HG02623 (cell line): ENCODE data around the gene KIF3C.
A peak's percentile ranks its signal among the peaks of the same experiment; 100 is the strongest.
"Not testable (repeated sequence)": the region's sequence is repeated elsewhere in the genome, so short reads cannot be mapped to it uniquely, and the experiment has no call there.

Experiments
- ATAC-seq: cut with Tn5 transposase; IDR thresholded peaks from one replicate; pipeline ENCODE4 v1.9.1; 2021; ENCODE audit warnings: moderate library complexity; ENCODE audit not compliant: unreplicated experiment

The KIF3C gene

DNA sequence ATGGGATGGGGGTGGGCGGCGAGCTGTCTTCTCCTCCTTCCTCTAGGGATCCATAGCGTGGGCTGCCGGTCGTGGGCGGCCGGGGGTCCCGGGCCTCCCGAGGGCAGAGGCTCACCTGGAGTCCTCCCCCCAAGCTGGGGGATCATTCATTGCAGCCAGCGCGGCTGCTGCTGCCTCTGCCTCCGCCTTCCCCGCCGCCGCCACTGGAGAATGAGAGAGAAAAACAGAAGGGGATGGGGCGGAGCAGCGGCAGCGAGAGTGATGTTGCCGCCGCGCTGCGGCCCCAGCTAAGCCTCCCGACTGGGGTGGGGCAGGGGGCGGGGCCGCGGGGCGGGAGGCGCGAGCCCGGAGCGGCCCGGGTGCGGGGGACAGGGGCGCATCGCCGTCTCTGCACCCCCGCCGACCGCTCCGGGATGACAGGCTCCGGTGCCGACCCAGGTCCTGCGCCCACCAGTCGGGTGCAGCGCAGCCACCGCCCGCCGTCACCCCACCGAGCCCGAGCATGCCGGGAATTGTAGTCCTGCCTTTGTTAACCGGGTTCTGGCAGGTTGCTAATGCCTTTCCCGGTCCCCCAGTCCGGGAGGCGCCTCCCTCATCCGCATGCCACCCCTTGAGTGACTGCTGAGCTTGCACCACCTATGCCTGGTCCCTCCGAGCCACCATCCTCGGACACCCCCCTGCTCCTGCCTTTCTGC lies at the start of gene KIF3C:
Gene KIF3C (minus strand): TSS at position 225 of the 695 bp plus-strand sequence. CDS start 580 bp downstream, outside the sequence.
- ATAC-seq: peak; percentile 59

DNA sequence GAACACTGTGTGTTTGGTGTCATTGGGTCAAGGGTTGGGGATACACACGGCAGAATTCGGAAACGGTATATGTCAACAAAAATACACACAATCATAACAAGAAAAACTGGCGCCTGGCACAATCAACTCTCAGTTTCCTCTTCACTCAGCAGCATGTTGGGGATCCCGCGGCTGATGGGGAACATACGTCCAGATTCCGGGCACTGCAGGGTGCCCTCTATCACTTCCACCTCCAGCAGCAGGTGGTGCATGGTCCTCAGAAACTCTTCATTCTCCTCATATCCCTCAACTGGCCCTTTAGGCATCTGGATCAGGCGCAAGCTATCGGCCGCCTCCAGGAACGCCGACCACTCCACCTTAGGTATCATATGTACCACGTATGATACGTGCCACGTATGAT lies 45.8 kb upstream of the KIF3C start:
- ATAC-seq: not testable (repeated sequence)

GRCh38 chr2:26025509-26025908 lies 43.2 kb upstream of the KIF3C start:
- ATAC-seq: no peak

DNA sequence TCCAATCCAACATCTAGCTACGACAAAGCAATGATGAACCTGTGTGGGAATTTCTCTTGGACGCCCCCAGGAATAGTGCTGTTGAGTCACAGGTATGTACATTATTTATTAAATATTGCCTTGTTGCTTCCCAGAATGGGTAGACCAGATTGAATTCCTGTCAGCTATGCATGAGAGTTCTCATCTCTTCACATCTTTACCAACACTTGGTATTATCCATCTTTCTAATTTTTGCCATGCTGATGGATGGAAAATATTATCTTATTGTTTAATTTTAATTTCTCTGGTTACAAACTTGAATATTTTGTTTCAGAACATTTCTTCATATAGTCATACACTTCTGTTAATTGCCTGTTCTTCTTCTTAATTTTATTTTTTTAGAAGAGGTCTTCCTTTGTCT lies 42.0 kb upstream of the KIF3C start:
- ATAC-seq: no peak

DNA sequence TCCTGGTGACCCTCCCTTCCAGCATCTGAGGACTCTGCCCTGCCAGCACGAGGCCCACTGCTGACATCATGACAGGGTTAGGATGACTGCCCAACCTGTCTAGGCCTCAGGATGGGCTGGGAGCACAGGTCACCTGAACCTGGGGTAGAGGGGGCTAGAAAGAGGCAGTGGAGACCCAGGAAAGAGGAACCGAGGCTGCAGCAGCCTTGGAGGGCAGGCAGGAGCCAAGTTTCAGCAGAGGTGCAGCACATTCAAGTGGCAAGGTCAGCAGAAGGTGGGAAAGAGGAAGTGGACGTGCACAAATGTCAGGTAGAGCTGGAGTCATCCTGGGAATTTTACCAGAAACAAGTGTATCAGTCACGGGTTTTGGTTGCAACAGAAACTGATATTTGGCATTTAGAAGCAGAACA lies 37.9 kb upstream of the KIF3C start:
- no peak for ATAC-seq

DNA sequence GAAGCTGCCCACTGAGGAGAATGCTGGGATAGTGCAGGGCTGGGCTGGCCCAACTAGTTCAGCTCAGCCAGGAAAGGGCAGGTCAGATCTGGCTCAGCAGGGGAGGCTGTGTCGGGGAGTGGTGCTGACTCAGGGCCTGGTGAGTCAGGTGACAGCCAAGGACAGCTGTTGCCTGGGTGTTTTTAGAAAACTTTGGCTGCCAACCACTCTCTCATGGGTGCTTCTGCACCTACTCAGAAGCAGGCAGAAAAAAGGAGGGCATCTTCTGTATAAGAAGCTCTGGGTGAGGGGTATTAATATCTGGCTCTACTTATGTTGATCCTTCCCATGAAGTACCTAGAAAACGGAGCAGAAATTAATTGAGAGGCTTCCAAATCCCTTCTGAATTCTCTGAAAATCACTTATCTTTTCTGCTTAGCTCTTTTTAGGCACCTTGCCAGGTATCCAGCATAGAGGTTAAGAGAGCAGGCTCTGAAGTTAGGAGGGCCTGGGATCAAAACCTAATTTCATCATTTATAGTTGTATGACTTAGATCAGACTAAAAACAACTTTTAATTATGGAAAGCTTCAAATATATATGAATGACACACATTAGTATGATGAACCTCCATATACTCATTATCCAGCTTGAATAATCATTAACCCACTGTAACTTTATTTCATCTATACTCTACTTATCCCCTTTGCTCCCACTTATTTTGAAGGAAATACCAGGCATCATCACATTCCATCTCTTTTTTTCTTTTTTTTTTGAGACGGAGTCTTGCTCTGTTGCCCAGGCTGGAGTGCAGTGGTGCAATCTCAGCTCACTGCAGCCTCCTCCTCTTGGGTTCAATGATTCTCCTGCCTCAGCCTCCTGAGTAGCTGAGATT lies 36.1 kb upstream of the KIF3C start:
- no peak for ATAC-seq

DNA sequence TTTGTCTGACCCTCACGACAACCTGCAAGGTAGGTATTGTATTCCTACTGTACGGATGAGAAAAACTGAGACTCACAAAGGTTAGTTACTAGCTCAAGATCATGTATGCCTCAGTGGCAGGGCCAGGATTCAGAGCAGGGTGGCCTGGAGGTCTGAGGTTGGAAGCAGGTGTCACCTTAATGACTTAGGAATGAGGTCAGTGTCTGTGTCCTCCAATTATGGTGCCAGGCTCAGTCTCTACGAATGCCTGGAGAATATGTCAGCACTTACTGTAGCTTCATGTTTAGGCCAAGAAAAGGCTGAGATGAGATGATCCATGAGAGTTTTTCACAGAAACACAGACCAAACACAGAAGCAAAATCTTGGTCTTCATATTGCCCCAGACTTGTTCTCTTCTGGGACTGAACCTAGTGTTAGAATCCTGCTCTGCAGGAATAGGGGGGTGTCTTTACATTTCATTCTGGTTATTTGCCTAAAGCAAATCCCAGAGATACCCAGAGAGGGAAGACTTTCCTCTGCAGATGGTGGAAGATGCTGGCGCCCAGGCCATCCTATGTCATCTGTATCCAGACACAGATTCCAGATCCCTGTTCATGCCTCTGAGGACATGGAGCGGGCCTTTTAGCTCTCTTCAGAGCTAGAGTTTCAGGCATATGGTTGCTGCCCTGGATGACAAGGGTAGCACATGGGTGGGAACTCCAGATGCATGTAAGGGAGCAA lies 35.3 kb upstream of the KIF3C start:
- ATAC-seq: no peak

DNA sequence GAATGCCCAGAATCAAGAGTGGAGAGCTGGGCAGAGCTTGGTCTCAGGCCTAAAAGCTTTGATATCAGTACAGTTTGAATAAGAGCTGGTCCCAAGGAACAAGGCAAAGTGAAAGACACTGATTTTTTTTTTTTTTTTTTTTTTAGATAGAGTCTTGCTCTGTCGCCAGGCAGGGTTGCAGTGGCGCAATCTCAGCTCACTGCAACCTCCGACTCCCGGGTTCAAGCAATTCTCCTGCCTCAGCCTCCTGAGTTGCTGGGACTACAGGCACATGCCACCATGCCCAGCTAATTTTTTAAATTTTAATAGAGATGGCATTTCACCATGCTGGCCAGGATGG lies 34.4 kb upstream of the KIF3C start:
- ATAC-seq: not testable (repeated sequence)

- no peak for ATAC-seq
These were observed 33.9 kb upstream of the KIF3C start for GRCh38 chr2:26016012-26016705.

DNA sequence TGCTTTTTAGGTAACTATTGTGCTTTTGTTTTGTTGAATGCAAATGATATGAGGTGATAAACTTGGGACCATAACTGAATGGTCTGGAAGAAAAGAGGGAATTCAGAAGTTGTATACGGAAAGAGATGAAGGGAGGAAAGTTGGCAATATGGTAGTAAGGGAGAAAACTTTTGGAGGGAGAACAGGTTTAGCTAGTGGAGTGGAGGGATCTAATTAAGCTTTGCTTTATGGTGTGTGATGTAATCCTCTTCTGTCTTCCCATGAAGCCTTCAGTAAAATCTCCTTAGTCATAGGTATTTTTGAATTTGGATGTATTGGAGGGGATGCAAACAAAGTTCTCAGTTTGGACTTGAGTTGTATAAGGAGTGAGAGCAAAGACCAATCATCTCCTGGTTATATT lies 31.4 kb upstream of the KIF3C start:
- ATAC-seq: no peak

GRCh38 chr2:26011990-26012856 lies 29.9 kb upstream of the KIF3C start:
- no peak for ATAC-seq

DNA sequence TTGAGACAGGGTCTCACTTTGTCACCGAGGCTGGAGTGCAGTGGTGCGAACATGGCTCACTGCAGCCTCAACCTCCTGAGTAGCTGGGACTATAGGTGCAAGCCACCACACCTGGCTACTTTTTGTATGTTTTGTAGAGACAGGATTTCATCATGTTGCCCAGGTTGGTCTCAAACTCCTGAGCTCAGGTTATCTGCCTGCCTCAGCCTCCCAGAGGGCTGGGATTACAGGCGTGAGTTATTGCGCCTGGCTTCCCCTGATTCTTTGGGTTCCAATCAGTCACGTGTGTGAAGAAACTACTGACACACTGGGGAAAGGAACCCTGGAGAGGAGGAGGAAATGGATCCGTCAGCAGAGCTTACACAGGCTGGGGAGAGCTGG lies 29.3 kb upstream of the KIF3C start:
- ATAC-seq: no peak

DNA sequence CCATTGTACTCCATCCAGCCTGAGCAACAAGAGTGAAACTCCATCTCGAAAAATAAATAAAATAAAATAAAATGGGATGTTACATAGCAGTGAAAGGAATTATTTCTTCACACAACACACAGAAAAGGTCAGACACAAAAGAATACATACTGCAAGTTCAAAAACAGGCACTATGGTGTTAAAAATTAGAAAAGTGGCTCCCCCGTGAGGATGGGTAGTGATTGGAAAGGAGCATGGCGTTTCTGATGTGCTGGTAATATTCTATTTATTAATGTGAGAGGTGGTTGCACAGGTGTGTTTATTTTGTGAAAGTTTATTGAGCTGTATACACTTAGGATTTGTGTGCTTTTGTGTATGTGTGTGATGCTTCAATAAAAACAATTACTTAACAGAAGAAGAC lies 28.6 kb upstream of the KIF3C start:
- no peak for ATAC-seq

DNA sequence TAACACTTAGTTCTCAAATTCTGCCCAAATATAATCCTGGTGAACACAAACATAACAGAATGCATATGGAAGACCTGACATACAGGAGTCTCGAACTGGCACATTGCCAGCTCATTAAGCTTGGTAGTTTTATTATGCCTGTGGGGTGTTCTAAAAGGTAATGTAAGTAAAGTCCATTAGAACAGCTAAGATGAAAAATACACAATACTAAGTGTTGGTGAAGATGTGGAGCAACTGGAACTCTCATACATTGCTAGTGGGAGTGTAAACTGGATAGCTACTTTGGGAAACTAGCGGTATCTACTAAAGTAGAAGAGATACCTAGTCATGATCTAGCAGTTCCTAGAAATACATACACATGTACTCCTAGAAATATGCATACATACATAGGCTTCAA lies 27.3 kb upstream of the KIF3C start:
- no peak for ATAC-seq

DNA sequence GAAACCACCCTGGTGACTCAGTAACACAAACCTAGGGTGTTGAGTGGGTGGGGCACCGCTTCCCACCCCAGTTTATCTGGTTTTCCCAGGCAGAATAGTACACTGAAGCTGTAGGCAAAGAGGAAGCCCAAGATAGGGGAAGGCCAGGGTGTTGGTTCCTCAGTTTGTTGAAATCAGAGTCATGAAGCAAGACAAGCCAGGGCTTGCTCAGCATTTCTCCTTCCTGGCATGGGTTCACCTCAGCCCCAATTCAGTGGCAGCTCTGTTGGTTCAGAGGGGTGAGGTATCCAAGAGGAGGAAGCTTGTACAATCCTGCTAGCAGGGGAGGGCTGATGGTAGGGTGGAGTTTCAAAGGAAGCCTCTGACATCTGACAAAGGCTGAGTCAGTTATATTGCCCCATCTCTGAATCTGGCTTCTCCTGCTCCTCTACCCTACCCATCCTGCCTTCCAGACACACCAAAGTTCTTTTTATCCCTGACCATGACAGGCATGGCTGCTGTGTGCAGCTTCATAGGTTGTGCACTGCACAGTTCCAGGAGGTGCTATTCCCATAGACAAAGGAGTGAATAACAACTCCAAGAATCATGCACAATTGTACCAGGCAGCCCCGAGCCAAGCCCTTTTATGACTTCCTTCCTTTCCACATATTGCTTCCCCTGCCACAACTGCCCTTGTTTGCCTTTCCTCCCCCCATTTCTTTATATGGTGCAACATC lies 26.7 kb upstream of the KIF3C start:
- no peak for ATAC-seq

DNA sequence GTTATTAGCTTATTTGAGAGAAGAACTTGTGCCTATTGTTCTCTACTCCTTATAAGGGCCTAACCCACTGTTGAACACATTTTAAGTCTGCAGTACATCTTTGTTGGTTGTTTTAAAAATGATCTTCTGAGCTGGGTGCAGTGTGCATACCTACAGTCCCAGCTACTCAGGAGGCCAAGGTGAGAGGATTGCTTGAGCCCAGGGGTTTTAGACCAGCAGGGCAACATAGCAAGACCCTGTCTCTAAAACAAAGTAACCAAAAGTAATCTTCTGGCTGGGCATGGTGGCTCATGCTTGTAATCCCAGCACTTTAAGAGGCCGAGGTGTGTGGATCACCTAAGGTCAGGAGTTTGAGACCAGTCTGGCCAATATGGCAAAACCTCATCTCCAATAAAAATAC lies 25.8 kb upstream of the KIF3C start:
- no peak for ATAC-seq

DNA sequence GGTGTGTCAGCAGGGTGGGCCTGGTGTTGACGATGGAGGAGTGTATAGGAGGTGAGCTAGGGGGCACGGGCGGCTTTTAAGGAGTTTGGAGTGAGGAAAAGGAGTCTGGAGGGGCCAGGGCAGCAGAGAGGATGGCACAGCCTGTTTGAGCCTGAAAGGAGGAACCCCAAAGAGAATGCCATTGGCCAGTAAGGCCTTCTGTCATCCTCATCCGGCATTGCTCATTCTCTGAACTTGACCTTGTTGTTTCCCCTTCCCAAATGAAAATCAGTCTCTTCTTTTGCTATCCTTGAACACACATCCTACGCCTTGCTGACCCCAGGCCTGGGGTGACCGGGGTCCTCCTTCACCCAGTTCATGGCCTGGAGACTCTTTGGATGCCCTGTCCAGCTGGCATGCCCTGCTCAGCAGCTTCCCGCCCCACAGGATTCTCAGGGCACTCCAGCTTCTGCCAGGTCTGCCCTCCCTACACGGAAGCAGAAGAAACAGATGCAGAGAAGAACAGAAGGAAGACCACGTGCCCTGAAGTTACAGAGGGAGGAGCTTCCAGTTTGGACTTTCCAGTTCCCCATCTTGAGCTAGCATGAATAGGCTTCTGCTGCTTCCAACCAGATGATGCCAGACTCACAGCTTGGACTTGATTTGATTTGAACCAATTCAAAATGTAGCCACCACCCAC lies 20.5 kb upstream of the KIF3C start:
- no peak for ATAC-seq

DNA sequence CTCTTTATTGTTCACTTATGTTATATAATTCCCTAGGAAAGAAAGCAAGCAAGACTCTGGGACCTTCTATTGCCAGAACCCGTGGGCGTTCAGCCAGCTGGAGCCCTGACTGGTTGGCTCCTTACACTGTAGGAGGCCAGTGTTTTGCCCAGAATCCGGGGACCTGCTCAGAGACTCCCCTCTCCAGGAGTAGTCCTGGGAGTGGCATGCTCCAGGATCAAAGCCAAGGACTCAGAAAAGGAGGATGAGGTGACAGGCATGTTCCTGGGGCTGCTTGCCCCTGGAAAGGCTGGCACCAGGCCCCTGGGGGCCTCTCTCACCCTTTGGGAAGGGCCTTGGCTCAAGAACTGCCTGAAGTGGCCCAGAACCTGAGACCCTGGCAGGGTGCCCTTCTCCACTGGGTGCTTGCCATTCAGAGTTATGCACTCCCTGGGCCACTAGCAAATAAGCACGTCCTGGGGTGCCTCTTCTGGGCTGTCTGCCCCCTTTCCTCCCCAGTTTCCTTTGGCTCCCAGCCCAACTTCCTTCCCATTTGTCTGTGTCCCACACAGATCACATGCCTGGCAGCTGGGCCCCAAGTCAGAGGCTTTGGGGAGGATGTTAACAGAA lies 19.6 kb upstream of the KIF3C start:
- ATAC-seq: no peak
